Transverse colon (tissue), 4 donors: ENCODE measurements around the gene ITPKB.

Experiments used
- EP300 ChIP-seq: sonication (generic); formaldehyde crosslinking; IDR thresholded peaks from one replicate; pipeline ENCODE4 v1.6.1; 2017; ENCODE audit warnings: antibody characterized with exemption, low read depth
- POLR2AphosphoS5 ChIP-seq, 3 donors: sonication (generic); formaldehyde crosslinking; IDR thresholded peaks; one replicate each; pipeline ENCODE4 v1.6.1; 2016; ENCODE audit warnings: antibody characterized with exemption in 3 of 3
- TF ChIP-seq, protein P1 (sequence below), 5 experiments: fragments of 200-600 bp in 3 of 5; fragments of 450-650 bp in 2 of 5; sonication (generic) in 3 of 5; IDR thresholded peaks; 1 replicate in 2 of 5; 2 replicates in 3 of 5; pipeline ENCODE4 v1.5.1; 2016 to 2017; ENCODE audit warnings: antibody characterized with exemption in 5 of 5, inconsistent platforms in 3 of 5, mild to moderate bottlenecking in 2 of 5, moderate library complexity in 1 of 5

DNA sequence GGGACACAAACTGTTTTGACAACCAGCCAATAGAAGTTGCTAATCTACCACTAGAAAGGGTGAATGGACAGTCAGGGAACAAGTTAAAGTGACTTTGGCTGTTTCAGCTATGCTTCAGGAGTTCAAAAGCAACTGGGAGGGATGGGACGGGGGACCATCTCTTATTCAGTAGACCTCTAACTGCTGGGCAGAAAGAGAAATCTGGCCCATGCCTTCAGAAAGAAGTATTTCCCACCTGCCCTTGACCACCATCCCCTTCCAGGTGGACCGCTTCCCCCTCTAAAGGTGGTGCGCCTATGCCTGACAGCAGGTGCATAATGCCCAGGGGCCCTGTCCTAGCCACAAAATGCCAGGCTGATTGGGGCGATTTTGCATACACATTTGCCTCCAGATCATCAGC, 5.2 kb downstream of the ITPKB start:
- TF ChIP-seq, protein P1, sequence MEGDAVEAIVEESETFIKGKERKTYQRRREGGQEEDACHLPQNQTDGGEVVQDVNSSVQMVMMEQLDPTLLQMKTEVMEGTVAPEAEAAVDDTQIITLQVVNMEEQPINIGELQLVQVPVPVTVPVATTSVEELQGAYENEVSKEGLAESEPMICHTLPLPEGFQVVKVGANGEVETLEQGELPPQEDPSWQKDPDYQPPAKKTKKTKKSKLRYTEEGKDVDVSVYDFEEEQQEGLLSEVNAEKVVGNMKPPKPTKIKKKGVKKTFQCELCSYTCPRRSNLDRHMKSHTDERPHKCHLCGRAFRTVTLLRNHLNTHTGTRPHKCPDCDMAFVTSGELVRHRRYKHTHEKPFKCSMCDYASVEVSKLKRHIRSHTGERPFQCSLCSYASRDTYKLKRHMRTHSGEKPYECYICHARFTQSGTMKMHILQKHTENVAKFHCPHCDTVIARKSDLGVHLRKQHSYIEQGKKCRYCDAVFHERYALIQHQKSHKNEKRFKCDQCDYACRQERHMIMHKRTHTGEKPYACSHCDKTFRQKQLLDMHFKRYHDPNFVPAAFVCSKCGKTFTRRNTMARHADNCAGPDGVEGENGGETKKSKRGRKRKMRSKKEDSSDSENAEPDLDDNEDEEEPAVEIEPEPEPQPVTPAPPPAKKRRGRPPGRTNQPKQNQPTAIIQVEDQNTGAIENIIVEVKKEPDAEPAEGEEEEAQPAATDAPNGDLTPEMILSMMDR (IDR thresholded peaks at IDR 0.05): no peak
- TF ChIP-seq EP300 (no peak), POLR2AphosphoS5 (IDR thresholded peaks at IDR 0.05) (no peak)
